GM04504 (cell line): ENCODE measurements around the gene HELT.

Experiments used
- DNase-seq: peaks from one replicate; pipeline ENCODE4 v3.0.0-alpha.2; 2012; ENCODE audit warnings: low read depth

Gene HELT

GRCh38 chr4:185003596-185004351, 14.5 kb upstream of the HELT start:
- DNase-seq: no peak

- DNase-seq: no peak
Observed at GRCh38 chr4:185004562-185005218, 13.6 kb upstream of the HELT start.

GRCh38 chr4:185005219-185005819, 13.0 kb upstream of the HELT start:
- DNase-seq: peak; percentile 28

GRCh38 chr4:185011408-185011807, 6.9 kb upstream of the HELT start:
- no peak for DNase-seq

- no peak for DNase-seq
Observed at GRCh38 chr4:185013417-185014125, 4.7 kb upstream of the HELT start.

GRCh38 chr4:185015108-185015507, 3.2 kb upstream of the HELT start:
- DNase-seq: no peak

DNA sequence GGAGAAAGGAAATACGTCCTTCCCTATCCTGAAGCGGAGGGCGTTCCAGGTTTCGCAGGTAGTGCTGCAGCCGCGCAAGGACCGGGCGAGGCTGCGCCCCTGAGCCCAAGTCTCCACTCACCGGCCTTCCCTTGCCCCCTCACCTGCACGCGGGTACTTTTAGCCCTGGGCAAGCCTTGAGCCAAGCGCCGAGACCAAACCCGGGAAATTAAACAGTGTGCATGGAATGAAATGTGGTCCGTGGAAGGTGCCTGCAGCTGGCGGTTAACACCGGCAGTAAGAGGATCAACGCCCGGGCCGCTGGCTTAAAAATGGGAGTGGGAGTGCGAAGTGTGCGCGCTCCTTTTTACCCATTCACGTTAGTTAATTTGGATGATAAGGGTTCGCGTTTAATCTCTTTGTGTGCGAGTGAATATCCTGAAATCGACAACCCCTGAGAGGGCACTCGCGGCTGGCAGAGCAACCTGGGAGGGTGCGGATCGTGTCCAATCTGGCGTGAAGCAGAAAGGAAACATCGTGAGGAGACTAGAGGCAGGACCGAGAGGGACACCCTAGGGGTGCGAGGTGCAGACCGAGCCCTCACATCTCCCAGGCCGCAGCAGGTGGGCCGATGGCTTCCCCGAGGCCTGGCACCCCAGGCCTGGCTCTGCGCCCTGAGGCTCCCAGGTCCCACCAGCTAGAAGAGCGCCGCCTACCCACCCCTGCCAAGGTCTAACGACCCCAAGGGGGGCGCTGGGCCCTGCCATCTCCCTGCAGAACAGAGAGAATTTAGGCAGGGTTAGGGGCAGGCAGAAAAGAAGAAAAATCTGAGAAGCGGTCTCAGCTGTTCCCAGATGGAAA, 2.0 kb upstream of the HELT start:
- DNase-seq: no peak

- DNase-seq: no peak
Observed at GRCh38 chr4:185016946-185017758, 1.1 kb upstream of the HELT start.

- DNase-seq: no peak
Observed at GRCh38 chr4:185018834-185019455, 655 bp downstream of the HELT start.

- no peak for DNase-seq
Observed at GRCh38 chr4:185019456-185020292, 1.4 kb downstream of the HELT start.

DNA sequence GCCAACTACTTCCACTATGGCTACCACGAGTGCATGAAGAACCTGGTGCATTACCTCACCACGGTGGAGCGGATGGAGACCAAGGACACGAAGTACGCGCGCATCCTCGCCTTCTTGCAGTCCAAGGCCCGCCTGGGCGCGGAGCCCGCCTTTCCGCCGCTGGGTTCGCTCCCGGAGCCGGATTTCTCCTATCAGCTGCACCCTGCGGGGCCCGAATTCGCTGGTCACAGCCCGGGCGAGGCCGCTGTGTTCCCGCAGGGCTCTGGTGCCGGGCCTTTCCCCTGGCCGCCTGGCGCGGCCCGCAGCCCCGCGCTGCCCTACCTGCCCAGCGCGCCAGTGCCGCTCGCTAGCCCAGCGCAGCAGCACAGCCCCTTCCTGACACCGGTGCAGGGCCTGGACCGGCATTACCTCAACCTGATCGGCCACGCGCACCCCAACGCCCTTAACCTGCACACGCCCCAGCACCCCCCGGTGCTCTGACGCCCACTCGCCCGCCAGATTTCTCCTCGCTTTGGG, 2.1 kb downstream of the HELT start:
- no peak for DNase-seq

- DNase-seq: no peak
Observed at GRCh38 chr4:185020863-185021761, 2.8 kb downstream of the HELT start.

- no peak for DNase-seq
Observed at GRCh38 chr4:185023471-185023870, 5.2 kb downstream of the HELT start.

GRCh38 chr4:185028625-185029024, 10.3 kb downstream of the HELT start:
- DNase-seq: no peak

- DNase-seq: no peak
Observed at GRCh38 chr4:185031611-185032010, 13.3 kb downstream of the HELT start.

DNA sequence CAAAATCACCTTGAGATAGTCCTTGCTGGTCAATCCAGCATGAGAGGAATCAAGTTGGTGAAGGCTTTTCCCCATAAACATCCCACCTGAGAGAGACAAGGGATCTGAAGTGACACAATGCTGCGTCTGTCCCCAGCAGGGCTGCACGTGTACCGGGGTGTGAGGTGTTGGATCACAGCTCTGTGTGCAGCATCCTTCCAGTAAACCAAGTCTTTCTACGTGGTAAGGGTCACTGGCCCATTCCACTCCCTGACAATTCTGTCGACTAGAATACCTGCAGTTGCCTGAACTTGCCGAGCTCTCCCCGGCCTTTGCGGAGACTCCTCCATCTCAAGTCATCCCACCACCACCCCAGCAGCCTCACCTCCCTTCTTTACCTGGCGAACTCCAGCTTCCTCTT, 14.8 kb downstream of the HELT start:
- DNase-seq: no peak

DNA sequence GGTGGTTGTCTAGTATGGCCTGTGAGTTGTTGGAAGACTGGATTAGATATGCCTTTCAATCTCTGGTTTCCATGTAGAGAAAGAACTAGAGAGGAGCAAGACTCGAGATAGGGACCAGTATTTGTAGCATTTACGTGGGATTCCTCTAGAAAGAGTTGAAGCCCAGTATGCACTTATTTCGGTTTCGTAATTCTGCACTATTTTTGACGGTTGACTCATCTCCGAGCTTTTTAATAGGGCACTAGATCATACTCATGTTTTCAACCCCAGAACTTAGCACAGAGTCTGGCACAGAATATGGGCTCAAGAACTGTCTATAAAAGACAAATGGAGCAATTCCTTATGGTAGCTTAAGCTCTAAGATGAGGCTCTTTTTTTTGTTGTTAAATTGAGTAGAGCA, 15.7 kb downstream of the HELT start:
- no peak for DNase-seq

DNA sequence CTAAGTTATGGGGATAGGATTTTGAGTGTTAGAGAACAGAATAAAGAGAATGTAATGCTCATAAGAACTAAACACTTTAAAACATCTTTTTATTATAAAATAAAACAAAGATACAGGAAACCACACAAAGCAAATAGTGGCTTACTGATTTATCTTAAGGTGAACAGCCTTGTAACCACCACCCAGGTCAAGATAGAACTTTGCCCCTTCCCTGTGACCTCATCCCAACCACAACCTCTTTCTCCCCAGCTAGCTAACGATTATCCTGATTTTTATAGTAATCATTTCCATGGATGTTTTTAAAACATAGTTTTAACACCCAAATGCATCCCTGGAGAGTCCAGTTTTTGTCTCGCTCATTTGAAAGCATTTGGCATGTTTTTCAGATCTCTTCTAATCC, 17.0 kb downstream of the HELT start:
- DNase-seq: no peak
